ENCODE results near the gene ELF4. TPM values are rescaled to one million over a fixed set of nuclear protein-coding genes. Genes with fewer than 3 reads are reported as not detected.
A peak's percentile ranks its signal among the peaks of the same experiment; 100 is the strongest.

The ELF4 gene
- total RNA-seq, 4 donors from 2014 or later: 4.5 to 9.5 (median 7.5) TPM

- H3K4me3 ChIP-seq: peak overlapping the region; percentile 72 to 95
- peak; percentile 23 for ATAC-seq
- peak overlapping the region; percentile 70 to 84 (median 82) for H3K27ac ChIP-seq
- peaks cover 0 to 28% (median 0%) of the 10 kb centered on the region in 3 donors for H3K4me1 ChIP-seq
- H3K9me3 ChIP-seq: no peaks in the 10 kb centered on the region
- no peaks in the 10 kb centered on the region for H3K27me3 ChIP-seq
- no CpG with 5 or more reads among the region's 81 CpGs for WGBS, 2 donors (ENCODE audit: low coverage in 1 of 2)
- H3K36me3 ChIP-seq: no peaks in the 10 kb centered on the region
- TF ChIP-seq POLR2A (IDR thresholded peaks at IDR 0.05) (no peak), EP300 (IDR thresholded peaks at IDR 0.05) (no peak), CTCF (IDR thresholded peaks at IDR 0.05) (no peak), POLR2AphosphoS5 (IDR thresholded peaks at IDR 0.05) (no peak)
Observed at GRCh38 chrX:130109429-130110378, 593 bp downstream of the ELF4 start.

- Histone ChIP-seq H3K27me3 (no peaks in the 10 kb centered on the region), H3K4me3 (peak overlapping the region; percentile 72 to 95), H3K9me3 (no peaks in the 10 kb centered on the region), H3K4me1 (peaks cover 0 to 28% (median 0%) of the 10 kb centered on the region in 3 donors), H3K36me3 (no peaks in the 10 kb centered on the region), H3K27ac (peak overlapping the region in 3 of 4 donors; percentile 81 to 84 (median 83))
- ATAC-seq: peak; percentile 25
- TF ChIP-seq POLR2A (IDR thresholded peaks at IDR 0.05) (no peak), POLR2AphosphoS5 (IDR thresholded peaks at IDR 0.05) (no peak), CTCF (IDR thresholded peaks at IDR 0.05) (no peak), EP300 (IDR thresholded peaks at IDR 0.05) (no peak)
- 60% methylated on average over 1 of the region's 9 CpGs; no CpG with 5 or more reads in 1 of the 2 donors for WGBS, 2 donors (ENCODE audit: low coverage in 1 of 2)
Observed at GRCh38 chrX:130108647-130109428, 1.5 kb downstream of the ELF4 start.

- no peak for ATAC-seq
- WGBS, 2 donors (ENCODE audit: low coverage in 1 of 2): 55% methylated on average over 7 of the region's 10 CpGs; no CpG with 5 or more reads in 1 of the 2 donors
- H3K36me3 ChIP-seq: no peaks in the 10 kb centered on the region
- no peak overlapping the region for H3K4me3 ChIP-seq
- H3K27ac ChIP-seq: peak overlapping the region in 2 of 4 donors; percentile 17 to 40
- peaks cover 0 to 28% (median 0%) of the 10 kb centered on the region in 3 donors for H3K4me1 ChIP-seq
- TF ChIP-seq CTCF (IDR thresholded peaks at IDR 0.05) (no peak), POLR2A (IDR thresholded peaks at IDR 0.05) (no peak), POLR2AphosphoS5 (IDR thresholded peaks at IDR 0.05) (no peak), EP300 (IDR thresholded peaks at IDR 0.05) (no peak)
- H3K27me3 ChIP-seq: no peaks in the 10 kb centered on the region
- no peaks in the 10 kb centered on the region for H3K9me3 ChIP-seq
Observed at GRCh38 chrX:130106071-130106470, 4.2 kb downstream of the ELF4 start.

- no peaks in the 10 kb centered on the region for H3K36me3 ChIP-seq
- H3K27me3 ChIP-seq: no peaks in the 10 kb centered on the region
- WGBS, 2 donors (ENCODE audit: low coverage in 1 of 2): 63 to 90% methylated on average over 2 of the region's 3 CpGs
- H3K9me3 ChIP-seq: no peaks in the 10 kb centered on the region
- no peak for TF ChIP-seq EP300 (IDR thresholded peaks at IDR 0.05)
- TF ChIP-seq POLR2AphosphoS5 (IDR thresholded peaks at IDR 0.05): no peak
- no peak for TF ChIP-seq CTCF (IDR thresholded peaks at IDR 0.05)
- TF ChIP-seq POLR2A (IDR thresholded peaks at IDR 0.05): no peak
- no peak for ATAC-seq
- peaks cover 0 to 28% (median 0%) of the 10 kb centered on the region in 3 donors for H3K4me1 ChIP-seq
- no peak overlapping the region for H3K4me3 ChIP-seq
- H3K27ac ChIP-seq: peak overlapping the region in 2 of 4 donors; percentile 17 to 40
Observed at GRCh38 chrX:130105244-130105643, 5.1 kb downstream of the ELF4 start.

Data from gastroesophageal sphincter (tissue), 4 donors.